AG20443 (cell line): ENCODE data around the gene PLG.
"Not testable (repeated sequence)": the region's sequence is repeated elsewhere in the genome, so short reads cannot be mapped to it uniquely, and the experiment has no call there.

Source experiments
- DNase-seq: peaks from one replicate; pipeline ENCODE4 v3.0.0; 2012; ENCODE audit warnings: low spot score, mixed read lengths

PLG gene

GRCh38 chr6:160704688-160705087 lies 2.6 kb downstream of the PLG start:
- DNase-seq = not testable (repeated sequence)

GRCh38 chr6:160708993-160709392 lies 6.9 kb downstream of the PLG start:
- not testable (repeated sequence) for DNase-seq

- DNase-seq = peak; percentile 77
Observed at GRCh38 chr6:160714731-160715316, 12.8 kb downstream of the PLG start.

GRCh38 chr6:160730911-160731310 lies 28.9 kb downstream of the PLG start:
- DNase-seq = no peak

- peak; percentile 72 for DNase-seq
Observed at GRCh38 chr6:160733050-160733646, 31.1 kb downstream of the PLG start.

GRCh38 chr6:160734627-160735026 lies 32.6 kb downstream of the PLG start:
- no peak for DNase-seq

GRCh38 chr6:160735523-160735922 lies 33.5 kb downstream of the PLG start:
- no peak for DNase-seq

GRCh38 chr6:160737934-160738333 lies 35.9 kb downstream of the PLG start:
- DNase-seq = no peak

GRCh38 chr6:160739955-160740354 lies 37.9 kb downstream of the PLG start:
- DNase-seq = no peak

GRCh38 chr6:160741012-160741411 lies 39.0 kb downstream of the PLG start:
- not testable (repeated sequence) for DNase-seq

- DNase-seq = no peak
Observed at GRCh38 chr6:160742090-160742489, 40.0 kb downstream of the PLG start.

GRCh38 chr6:160750276-160750689 lies 48.2 kb downstream of the PLG start:
- peak; percentile 25 for DNase-seq

GRCh38 chr6:160753211-160753610 lies 51.2 kb downstream of the PLG start:
- DNase-seq = not testable (repeated sequence)

- DNase-seq = no peak
Observed at GRCh38 chr6:160755165-160755564, 53.1 kb downstream of the PLG start.

- no peak for DNase-seq
Observed at GRCh38 chr6:160756021-160756420, 54.0 kb downstream of the PLG start.

- DNase-seq = no peak
Observed at GRCh38 chr6:160756871-160757270, 54.8 kb downstream of the PLG start.

- DNase-seq = no peak
Observed at GRCh38 chr6:160764847-160765246, 62.8 kb downstream of the PLG start.

- no peak for DNase-seq
Observed at GRCh38 chr6:160765412-160765811, 63.4 kb downstream of the PLG start.

- no peak for DNase-seq
Observed at GRCh38 chr6:160766657-160766988, 64.6 kb downstream of the PLG start.

GRCh38 chr6:160766989-160767646 lies 65.1 kb downstream of the PLG start:
- peak; percentile 79 for DNase-seq

- DNase-seq = no peak
Observed at GRCh38 chr6:160767647-160768019, 65.6 kb downstream of the PLG start.

GRCh38 chr6:160768101-160768500 lies 66.1 kb downstream of the PLG start:
- no peak for DNase-seq

GRCh38 chr6:160774399-160774798 lies 72.4 kb downstream of the PLG start:
- DNase-seq = no peak
